ENCODE results near the gene CDADC1. TPM values are rescaled to one million over a fixed set of nuclear protein-coding genes. Genes with fewer than 3 reads are reported as not detected.
"Not testable (repeated sequence)": the region's sequence is repeated elsewhere in the genome, so short reads cannot be mapped to it uniquely, and the experiment has no call there.

Gene CDADC1
- total and polyA plus RNA-seq, 2 donors, result 6.6 to 7.2 TPM

DNA sequence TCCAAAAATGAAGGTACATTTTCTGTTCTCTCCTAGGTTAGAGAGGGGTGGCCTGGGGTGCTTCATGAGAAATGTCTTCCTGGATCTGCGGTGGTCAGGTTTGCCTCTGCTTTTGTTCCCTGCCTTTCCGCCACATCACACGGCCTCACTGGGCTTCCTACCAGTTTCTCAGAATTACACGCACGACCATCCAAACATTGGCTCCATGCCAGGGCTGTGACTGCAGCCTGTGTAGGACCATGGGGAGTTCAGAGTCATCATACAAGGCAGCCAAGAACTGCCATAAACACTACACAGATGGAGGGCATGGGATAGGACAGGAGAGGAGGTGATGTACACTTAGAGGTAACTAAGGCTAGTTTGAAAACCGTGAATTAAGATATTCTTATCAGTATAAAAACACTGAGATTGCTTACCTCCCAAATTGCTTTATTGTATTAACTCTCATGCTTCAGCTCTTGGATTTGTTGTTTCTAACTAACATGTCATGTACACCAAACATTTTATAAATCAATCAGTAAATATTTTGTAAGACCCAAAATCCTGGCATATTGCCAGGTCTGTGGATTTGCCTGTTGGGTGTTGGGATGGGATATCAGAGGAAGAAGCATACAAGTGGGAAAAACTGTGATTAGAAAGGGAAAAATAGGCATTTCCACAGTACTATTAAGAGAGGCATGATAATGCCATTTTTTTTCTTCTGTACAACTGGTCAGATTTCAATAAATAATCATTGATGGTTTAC is 45.2 kb downstream of the CDADC1 start:
- Histone ChIP-seq H3K27ac (ENCODE audit: low read depth) (no peak overlapping the region), H3K4me1 (ENCODE audit: insufficient read depth) (no peaks in the 10 kb centered on the region), H3K36me3 (ENCODE audit: insufficient read depth) (no peaks in the 10 kb centered on the region), H3K4me3 (ENCODE audit: low read depth, low read length) (no peak overlapping the region)
- no peak for DNase-seq (ENCODE audit: extremely low spot score)
- 20% methylated on average over 6 of the region's 6 CpGs for WGBS

- not testable (repeated sequence) for H3K4me3 ChIP-seq (ENCODE audit: low read depth, low read length); H3K27ac ChIP-seq (ENCODE audit: low read depth); H3K36me3 ChIP-seq (ENCODE audit: insufficient read depth); DNase-seq (ENCODE audit: extremely low spot score); H3K4me1 ChIP-seq (ENCODE audit: insufficient read depth)
- WGBS, result 95% methylated on average over 6 of the region's 6 CpGs
Measured at GRCh38 chr13:49294723-49295122, 47.0 kb downstream of the CDADC1 start.

- Histone ChIP-seq H3K27ac (ENCODE audit: low read depth) (no peak overlapping the region), H3K36me3 (ENCODE audit: insufficient read depth) (no peaks in the 10 kb centered on the region), H3K4me3 (ENCODE audit: low read depth, low read length) (no peak overlapping the region), H3K4me1 (ENCODE audit: insufficient read depth) (no peaks in the 10 kb centered on the region)
- no peak for DNase-seq (ENCODE audit: extremely low spot score)
- 43% methylated on average over 6 of the region's 6 CpGs for WGBS
Measured at GRCh38 chr13:49295244-49295643, 47.5 kb downstream of the CDADC1 start.

GRCh38 chr13:49296659-49297058 is 48.9 kb downstream of the CDADC1 start:
- DNase-seq (ENCODE audit: extremely low spot score), result no peak
- WGBS, result 100% methylated on average over 2 of the region's 2 CpGs
- no peak overlapping the region for H3K27ac ChIP-seq (ENCODE audit: low read depth)
- no peak overlapping the region for H3K4me3 ChIP-seq (ENCODE audit: low read depth, low read length)
- no peaks in the 10 kb centered on the region for H3K4me1 ChIP-seq (ENCODE audit: insufficient read depth)
- H3K36me3 ChIP-seq (ENCODE audit: insufficient read depth), result no peaks in the 10 kb centered on the region

DNA sequence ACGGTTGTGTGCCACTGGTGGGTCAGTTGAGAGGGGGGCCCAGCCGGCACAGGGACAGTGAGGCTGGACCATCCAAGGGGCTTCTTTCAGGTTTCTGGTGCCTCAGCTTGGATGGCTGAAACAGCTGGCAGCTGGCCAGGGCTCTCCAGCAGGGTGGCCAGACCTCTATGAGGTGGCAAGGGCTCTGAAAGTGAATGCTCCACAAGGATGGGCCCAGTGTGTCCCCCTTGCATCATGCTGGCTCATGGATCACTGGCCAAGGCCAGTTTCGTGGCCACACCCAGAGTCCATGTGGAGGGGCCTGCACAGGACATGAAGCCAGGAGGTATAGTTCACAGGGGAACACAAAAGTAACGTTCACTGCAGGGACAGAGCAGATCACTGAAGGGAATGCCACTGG is 49.6 kb downstream of the CDADC1 start:
- no peaks in the 10 kb centered on the region for H3K4me1 ChIP-seq (ENCODE audit: insufficient read depth)
- H3K4me3 ChIP-seq (ENCODE audit: low read depth, low read length), result no peak overlapping the region
- H3K36me3 ChIP-seq (ENCODE audit: insufficient read depth), result no peaks in the 10 kb centered on the region
- 86% methylated on average over 4 of the region's 4 CpGs for WGBS
- DNase-seq (ENCODE audit: extremely low spot score), result no peak
- no peak overlapping the region for H3K27ac ChIP-seq (ENCODE audit: low read depth)

- Histone ChIP-seq H3K4me1 (ENCODE audit: insufficient read depth) (no peaks in the 10 kb centered on the region), H3K4me3 (ENCODE audit: low read depth, low read length) (no peak overlapping the region), H3K27ac (ENCODE audit: low read depth) (no peak overlapping the region), H3K36me3 (ENCODE audit: insufficient read depth) (no peaks in the 10 kb centered on the region)
- no peak for DNase-seq (ENCODE audit: extremely low spot score)
Measured at GRCh38 chr13:49298416-49298815, 50.7 kb downstream of the CDADC1 start.

DNA sequence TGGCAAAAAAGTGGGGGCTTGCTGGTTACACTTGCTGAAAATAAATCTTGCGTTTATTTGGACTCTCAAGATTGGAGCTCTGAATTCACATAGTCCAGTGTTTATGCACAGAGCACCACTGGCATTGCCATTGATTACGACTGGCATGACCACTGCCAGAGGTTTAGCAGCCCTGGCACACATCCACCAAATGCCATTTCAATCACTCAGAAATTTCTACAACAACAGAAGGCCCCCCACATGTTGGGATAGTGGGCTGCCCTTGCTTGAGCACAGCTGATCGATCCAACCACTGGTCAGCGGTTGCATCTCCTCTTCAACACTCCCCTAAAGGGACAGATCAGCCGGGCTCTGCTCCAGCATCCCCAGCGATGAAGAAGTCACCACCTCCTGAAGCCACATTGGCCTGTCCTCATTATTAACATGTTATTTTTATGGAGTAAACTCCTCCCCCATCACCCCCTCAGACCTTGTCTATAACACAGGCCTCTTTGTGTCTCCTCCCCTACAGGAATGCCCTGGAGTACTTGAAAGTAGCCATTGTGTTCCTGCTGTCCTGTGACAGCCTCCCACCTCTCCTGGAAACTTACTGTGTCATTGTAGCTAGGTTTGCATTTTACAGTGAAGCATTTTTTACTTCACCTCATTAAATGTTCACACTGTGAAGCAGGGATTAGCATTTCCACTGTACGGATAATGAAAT is 51.3 kb downstream of the CDADC1 start:
- H3K27ac ChIP-seq (ENCODE audit: low read depth), result no peak overlapping the region

DNA sequence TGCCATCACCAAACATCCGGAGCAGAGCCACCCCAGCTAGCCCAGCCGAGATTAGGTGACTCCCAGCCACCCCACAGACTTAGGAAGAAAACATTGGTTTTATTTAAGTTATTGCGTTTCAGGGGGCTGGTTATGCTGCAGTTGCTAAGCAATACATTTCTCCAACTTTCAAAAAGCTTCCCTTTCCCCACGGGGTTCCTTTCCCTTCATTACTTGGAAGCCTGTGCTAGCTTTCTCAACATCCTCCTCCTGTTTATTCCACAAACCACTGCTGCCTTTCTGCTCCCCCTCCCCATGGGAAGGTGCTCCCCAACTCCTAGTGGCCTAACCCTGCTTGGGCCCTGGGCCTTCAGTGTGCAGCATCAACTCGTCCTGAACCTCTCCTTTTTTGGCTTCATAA is 52.6 kb downstream of the CDADC1 start:
- H3K4me1 ChIP-seq (ENCODE audit: insufficient read depth), result no peaks in the 10 kb centered on the region
- WGBS, result 73% methylated on average over 5 of the region's 5 CpGs
- H3K4me3 ChIP-seq (ENCODE audit: low read depth, low read length), result no peak overlapping the region
- no peak overlapping the region for H3K27ac ChIP-seq (ENCODE audit: low read depth)
- no peak for DNase-seq (ENCODE audit: extremely low spot score)
- H3K36me3 ChIP-seq (ENCODE audit: insufficient read depth), result no peaks in the 10 kb centered on the region

More for the DNA sequence above, 51.3 kb downstream of the CDADC1 start:
- no peak overlapping the region for H3K4me3 ChIP-seq (ENCODE audit: low read depth, low read length)
- no peaks in the 10 kb centered on the region for H3K4me1 ChIP-seq (ENCODE audit: insufficient read depth)
- WGBS, result 79% methylated on average over 7 of the region's 7 CpGs
- H3K36me3 ChIP-seq (ENCODE audit: insufficient read depth), result no peaks in the 10 kb centered on the region
- no peak for DNase-seq (ENCODE audit: extremely low spot score)

DNA sequence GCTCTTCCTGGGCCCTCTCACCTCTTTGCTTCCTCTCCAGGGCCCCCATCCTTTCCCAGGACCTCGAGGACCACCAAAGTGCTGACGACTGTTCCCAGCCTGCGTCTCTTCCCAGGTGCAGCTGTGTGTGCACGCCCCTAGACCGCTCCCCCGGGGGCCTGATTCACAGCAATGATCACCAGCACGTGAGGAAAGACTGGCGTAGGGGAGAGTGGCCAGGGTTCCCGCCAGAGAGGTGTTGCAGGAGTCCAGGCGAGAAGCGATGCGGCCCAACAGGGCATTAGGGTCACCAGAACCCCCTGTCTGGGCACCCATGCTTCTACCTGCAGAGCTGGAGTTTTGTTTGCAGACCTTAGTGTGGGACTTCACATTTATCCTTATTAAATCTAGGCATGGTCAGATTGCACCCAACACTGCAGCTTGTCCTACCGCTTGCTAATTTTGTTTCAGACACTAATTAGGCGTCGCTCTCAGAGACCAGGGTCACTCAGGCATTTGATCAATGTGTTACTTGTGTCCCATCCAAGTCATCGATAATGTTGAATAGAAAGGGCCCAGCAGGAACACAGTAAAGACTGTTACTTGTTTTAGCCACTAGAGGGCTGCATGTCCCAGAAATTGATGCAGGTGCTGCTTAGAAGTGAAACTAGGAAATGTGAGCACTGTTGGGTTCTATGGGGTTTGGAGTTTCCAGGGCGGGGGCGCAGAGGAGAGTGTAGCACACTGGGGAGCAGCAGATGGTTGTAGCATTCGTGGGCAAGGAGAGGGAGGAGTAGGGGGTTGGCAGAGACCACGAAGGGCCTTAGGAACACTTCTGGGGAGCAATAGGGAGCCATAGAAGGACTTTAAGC is 53.2 kb downstream of the CDADC1 start:
- WGBS, result 44% methylated on average over 20 of the region's 20 CpGs
- no peaks in the 10 kb centered on the region for H3K4me1 ChIP-seq (ENCODE audit: insufficient read depth)
- DNase-seq (ENCODE audit: extremely low spot score), result no peak
- H3K36me3 ChIP-seq (ENCODE audit: insufficient read depth), result no peaks in the 10 kb centered on the region
- no peak overlapping the region for H3K27ac ChIP-seq (ENCODE audit: low read depth)
- H3K4me3 ChIP-seq (ENCODE audit: low read depth, low read length), result peak overlapping the region; percentile 22

GRCh38 chr13:49302222-49302621 is 54.5 kb downstream of the CDADC1 start:
- no peaks in the 10 kb centered on the region for H3K36me3 ChIP-seq (ENCODE audit: insufficient read depth)
- H3K4me3 ChIP-seq (ENCODE audit: low read depth, low read length), result no peak overlapping the region
- WGBS, result 79% methylated on average over 7 of the region's 7 CpGs
- no peaks in the 10 kb centered on the region for H3K4me1 ChIP-seq (ENCODE audit: insufficient read depth)
- H3K27ac ChIP-seq (ENCODE audit: low read depth), result no peak overlapping the region
- DNase-seq (ENCODE audit: extremely low spot score), result no peak

GRCh38 chr13:49302817-49303216 is 55.1 kb downstream of the CDADC1 start:
- H3K4me1 ChIP-seq (ENCODE audit: insufficient read depth), result no peaks in the 10 kb centered on the region
- WGBS, result 85% methylated on average over 9 of the region's 9 CpGs
- no peak for DNase-seq (ENCODE audit: extremely low spot score)
- H3K4me3 ChIP-seq (ENCODE audit: low read depth, low read length), result no peak overlapping the region
- H3K36me3 ChIP-seq (ENCODE audit: insufficient read depth), result no peaks in the 10 kb centered on the region
- no peak overlapping the region for H3K27ac ChIP-seq (ENCODE audit: low read depth)

- 81% methylated on average over 11 of the region's 11 CpGs for WGBS
- Histone ChIP-seq H3K4me1 (ENCODE audit: insufficient read depth) (no peaks in the 10 kb centered on the region), H3K27ac (ENCODE audit: low read depth) (no peak overlapping the region), H3K36me3 (ENCODE audit: insufficient read depth) (no peaks in the 10 kb centered on the region), H3K4me3 (ENCODE audit: low read depth, low read length) (no peak overlapping the region)
- DNase-seq (ENCODE audit: extremely low spot score), result no peak
Measured at GRCh38 chr13:49303533-49304252, 56.0 kb downstream of the CDADC1 start.

DNA sequence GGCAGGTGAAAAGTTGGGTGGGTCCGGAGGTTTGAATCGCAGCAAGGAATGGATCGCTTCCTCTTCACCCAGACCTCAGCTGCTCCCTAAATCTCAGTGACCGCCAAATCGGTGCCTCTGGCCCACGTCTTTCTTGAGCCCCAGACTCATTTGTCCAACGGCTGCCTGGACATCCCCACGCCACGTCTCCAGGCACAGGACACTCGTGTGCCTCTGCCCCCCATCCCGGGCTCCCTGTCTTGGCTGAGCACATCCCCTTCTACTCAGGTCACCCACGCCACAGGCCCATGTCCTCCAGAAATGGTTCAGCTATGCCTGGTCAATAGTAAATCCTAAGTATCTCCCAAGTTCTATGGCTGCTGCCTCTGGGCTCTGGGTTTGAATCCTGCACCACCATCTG is 56.6 kb downstream of the CDADC1 start:
- 96% methylated on average over 12 of the region's 12 CpGs for WGBS
- H3K4me3 ChIP-seq (ENCODE audit: low read depth, low read length), result no peak overlapping the region
- H3K27ac ChIP-seq (ENCODE audit: low read depth), result no peak overlapping the region
- DNase-seq (ENCODE audit: extremely low spot score), result no peak
- no peaks in the 10 kb centered on the region for H3K4me1 ChIP-seq (ENCODE audit: insufficient read depth)
- no peaks in the 10 kb centered on the region for H3K36me3 ChIP-seq (ENCODE audit: insufficient read depth)
